GM13977 (cell line): ENCODE data around the gene SLIT3.

Experiments used
- DNase-seq: peaks from one replicate; pipeline ENCODE4 v3.0.0; 2012; ENCODE audit warnings: low spot score
- CTCF ChIP-seq: IDR thresholded peaks from 2 replicates; pipeline ENCODE4 v1.5.1; 2012; ENCODE audit warnings: mild to moderate bottlenecking, control low read depth; ENCODE audit not compliant: insufficient read depth; ENCODE audit errors: extremely low read depth, missing control alignments
- in situ Hi-C: fragments of 300-500 bp; cut with MboI; formaldehyde crosslinking; loops from one replicate; pipeline ENCODE4 v1.12.0; 2022; ENCODE audit warnings: low sequenced_read_pairs, low pct_unique_long_range_greater_than_20kb, mixed read lengths, inconsistent platforms; ENCODE audit not compliant: unreplicated experiment

The SLIT3 gene

GRCh38 chr5:169295306-169295705, 5.6 kb downstream of the SLIT3 start:
- in situ Hi-C loops: loop anchor here (25.0 kb wide), 1 partner anchor 308 kb away; no protein-coding TSS in a partner anchor
- DNase-seq: no peak
- no peak for TF ChIP-seq CTCF

- in situ Hi-C loops: loop anchor here (25.0 kb wide), 1 partner anchor 307 kb away; no protein-coding TSS in a partner anchor
- TF ChIP-seq CTCF: no peak
- no peak for DNase-seq
Measured at GRCh38 chr5:169294621-169295020, 6.3 kb downstream of the SLIT3 start.

- DNase-seq: no peak
- in situ Hi-C loops: loop anchor here (25.0 kb wide), 1 partner anchor 305 kb away; no protein-coding TSS in a partner anchor
- TF ChIP-seq CTCF: no peak
Measured at GRCh38 chr5:169291877-169292276, 9.1 kb downstream of the SLIT3 start.

GRCh38 chr5:169290895-169291294, 10.0 kb downstream of the SLIT3 start:
- DNase-seq: no peak
- no peak for TF ChIP-seq CTCF
- in situ Hi-C loops: loop anchor here (25.0 kb wide), 1 partner anchor 304 kb away; no protein-coding TSS in a partner anchor

GRCh38 chr5:169289520-169289919, 11.4 kb downstream of the SLIT3 start:
- no peak for DNase-seq
- no peak for TF ChIP-seq CTCF
- in situ Hi-C loops: loop anchor here (25.0 kb wide), 1 partner anchor 302 kb away; no protein-coding TSS in a partner anchor

- in situ Hi-C loops: loop anchor here (25.0 kb wide), 1 partner anchor 301 kb away; no protein-coding TSS in a partner anchor
- TF ChIP-seq CTCF: no peak
- no peak for DNase-seq
Measured at GRCh38 chr5:169288066-169288930, 12.6 kb downstream of the SLIT3 start.
